GM21447 (cell line): ENCODE measurements around the gene FNIP1.
"Not testable (repeated sequence)": the region's sequence is repeated elsewhere in the genome, so short reads cannot be mapped to it uniquely, and the experiment has no call there.

ENCODE experiments used
- ATAC-seq: cut with Tn5 transposase; IDR thresholded peaks from one replicate; pipeline ENCODE4 v1.9.1; 2021; ENCODE audit not compliant: unreplicated experiment

The FNIP1 gene

DNA sequence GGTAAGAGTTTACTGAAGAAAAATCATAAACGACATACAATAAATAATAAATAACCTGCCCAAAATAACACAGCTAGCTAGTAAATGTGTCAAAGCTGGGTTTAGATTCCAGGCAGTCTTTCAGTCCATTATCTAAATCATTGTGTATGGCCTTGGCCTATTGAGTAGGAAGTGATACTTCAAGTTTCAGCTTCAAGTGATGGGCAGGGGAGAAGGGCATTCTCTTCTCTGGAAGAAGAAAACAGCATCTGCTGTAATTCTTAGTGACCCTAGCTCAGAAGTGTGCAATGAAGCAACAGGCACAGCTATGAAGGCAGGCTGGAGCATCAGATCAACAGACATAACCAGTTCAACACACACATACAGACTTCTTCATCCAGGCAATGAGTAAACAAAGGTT is 42.5 kb downstream of the FNIP1 start:
- no peak for ATAC-seq

- ATAC-seq, result no peak
Measured at GRCh38 chr5:131751506-131751905, 45.3 kb downstream of the FNIP1 start.

DNA sequence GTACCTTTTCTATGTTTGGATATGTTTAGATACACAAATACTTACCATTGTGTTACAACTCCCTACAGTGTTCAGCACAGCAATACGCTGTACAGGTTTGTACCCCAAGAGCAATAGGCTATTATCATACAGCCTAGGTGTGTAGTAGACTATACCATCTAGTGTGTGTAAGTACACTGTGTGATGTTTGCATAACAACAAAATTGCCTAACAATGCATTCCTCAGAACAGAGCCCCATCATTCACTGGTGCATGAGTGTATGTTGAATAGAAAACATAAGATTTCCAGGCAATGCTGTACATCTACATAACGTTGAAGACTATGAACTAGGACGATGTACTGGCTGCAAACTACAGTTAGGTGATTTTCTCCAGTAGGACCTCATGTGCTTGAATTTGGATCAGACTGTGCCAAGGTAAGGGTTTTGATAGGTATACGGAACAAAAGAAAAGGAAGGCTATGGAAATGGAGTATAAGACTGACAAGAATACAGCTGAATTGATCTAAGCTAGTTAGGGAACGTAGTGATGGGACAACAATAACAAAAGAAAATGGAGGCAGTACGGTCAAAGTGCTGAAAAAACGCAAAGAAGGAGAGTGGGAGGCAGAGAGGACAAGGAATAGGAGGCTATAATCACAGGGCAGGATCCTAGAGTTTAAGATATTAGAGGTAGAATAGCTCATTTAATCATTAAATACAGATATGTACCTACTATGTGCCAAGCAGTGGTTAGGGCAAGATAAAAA is 46.9 kb downstream of the FNIP1 start:
- no peak for ATAC-seq

GRCh38 chr5:131749138-131749537 is 47.7 kb downstream of the FNIP1 start:
- no peak for ATAC-seq

GRCh38 chr5:131747180-131748105 is 49.4 kb downstream of the FNIP1 start:
- peak; percentile 89 for ATAC-seq

- no peak for ATAC-seq
Measured at GRCh38 chr5:131746423-131746822, 50.4 kb downstream of the FNIP1 start.

DNA sequence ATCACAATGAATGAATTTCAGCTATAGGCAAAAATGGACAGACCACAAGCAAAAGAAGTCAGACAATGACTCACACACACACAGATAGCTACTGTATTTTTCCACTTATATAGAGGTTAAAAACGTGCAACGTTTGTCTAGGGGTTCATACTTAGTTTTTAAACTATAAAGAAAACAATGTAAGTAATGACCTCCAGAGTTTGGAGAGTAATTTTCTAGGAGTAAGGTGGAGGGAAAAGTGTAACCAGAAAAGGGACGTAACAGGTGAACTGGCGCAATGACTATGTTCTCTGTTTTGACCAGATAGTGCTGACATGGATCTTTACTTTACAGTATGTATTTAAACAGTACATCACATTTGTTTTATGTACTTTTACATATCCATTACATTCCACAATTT is 51.1 kb downstream of the FNIP1 start:
- ATAC-seq, result no peak

- ATAC-seq, result no peak
Measured at GRCh38 chr5:131745155-131745554, 51.7 kb downstream of the FNIP1 start.

DNA sequence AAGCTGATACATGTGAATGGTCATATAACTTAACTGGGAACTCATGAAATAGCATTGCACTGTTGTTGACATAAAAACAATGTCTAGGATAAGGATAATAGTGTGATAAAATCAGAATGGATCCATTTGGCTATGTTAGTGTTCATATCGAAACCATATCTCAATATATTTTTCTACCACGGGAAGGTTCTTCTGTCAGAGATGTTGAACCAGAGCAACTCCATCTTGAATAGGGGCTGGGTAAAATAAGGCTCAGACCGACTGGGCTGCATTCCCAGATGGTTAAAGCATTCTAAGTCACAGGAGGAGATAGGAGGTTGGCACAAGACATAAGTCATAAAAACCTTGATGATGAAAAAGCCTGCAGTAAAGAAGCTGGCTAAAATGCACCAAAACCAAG is 56.3 kb downstream of the FNIP1 start:
- no peak for ATAC-seq

GRCh38 chr5:131735393-131735792 is 61.4 kb downstream of the FNIP1 start:
- no peak for ATAC-seq

DNA sequence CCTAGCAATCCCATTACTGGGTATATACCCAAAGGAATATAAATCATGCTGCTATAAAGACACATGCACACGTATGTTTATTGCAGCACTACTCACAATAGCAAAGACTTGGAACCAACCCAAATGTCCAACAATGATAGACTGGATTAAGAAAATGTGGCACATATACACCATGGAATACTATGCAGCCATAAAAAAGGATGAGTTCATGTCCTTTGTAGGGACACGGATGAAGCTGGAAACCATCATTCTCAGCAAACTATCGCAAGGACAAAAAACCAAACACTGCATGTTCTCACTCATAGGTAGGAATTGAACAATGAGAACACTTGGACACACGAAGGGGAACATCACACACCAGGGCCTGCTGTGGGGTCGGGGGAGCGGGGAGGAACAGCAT is 61.9 kb downstream of the FNIP1 start:
- ATAC-seq, result not testable (repeated sequence)

GRCh38 chr5:131729292-131729691 is 67.5 kb downstream of the FNIP1 start:
- not testable (repeated sequence) for ATAC-seq

GRCh38 chr5:131724089-131724488 is 72.7 kb downstream of the FNIP1 start:
- not testable (repeated sequence) for ATAC-seq

DNA sequence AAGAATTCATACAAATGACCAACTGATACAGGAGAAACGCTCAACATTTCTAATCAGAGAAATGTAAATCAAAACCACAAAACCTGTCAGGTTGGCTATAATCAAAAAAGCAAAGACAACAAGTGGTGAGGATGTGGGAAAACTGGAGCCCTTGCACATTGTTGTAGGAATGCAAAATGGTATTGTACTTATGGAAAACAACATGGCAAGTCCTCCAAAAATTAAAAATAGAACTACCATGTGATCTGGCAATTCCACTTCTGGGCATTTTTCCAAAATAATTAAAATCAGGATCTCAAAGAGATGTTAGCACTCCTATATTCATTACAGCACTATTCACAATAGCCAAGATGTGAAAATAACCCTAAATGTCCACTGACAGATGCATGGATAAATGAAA is 76.1 kb downstream of the FNIP1 start:
- no peak for ATAC-seq

- ATAC-seq, result no peak
Measured at GRCh38 chr5:131719564-131719963, 77.3 kb downstream of the FNIP1 start.

DNA sequence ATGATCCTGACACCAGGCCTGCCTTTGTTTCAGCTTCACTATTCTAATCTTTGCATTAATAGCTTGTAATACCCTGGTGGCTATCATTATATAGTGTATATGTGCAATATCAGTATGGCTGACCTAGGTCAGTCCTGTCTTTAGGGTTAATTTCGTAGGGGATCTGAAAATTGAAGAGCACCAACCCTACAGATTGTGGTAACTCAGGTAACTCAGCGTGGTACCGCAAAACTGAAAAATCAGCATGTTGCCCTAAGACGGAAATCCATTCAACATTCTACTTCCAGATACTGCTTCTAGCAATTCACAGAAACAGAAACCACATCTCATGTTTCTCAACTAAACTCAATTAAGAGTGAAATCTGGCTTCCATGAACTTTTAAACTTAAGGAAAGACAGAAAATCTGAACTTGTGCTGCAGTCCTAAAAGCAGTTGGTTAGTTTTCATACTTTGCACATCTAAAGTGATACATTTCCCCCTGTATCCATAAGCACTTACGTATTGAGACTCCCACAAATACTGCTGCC is 78.3 kb downstream of the FNIP1 start:
- no peak for ATAC-seq

GRCh38 chr5:131717164-131717563 is 79.7 kb downstream of the FNIP1 start:
- ATAC-seq, result not testable (repeated sequence)

GRCh38 chr5:131716650-131717049 is 80.2 kb downstream of the FNIP1 start:
- no peak for ATAC-seq

- ATAC-seq, result no peak
Measured at GRCh38 chr5:131710391-131710790, 86.4 kb downstream of the FNIP1 start.

DNA sequence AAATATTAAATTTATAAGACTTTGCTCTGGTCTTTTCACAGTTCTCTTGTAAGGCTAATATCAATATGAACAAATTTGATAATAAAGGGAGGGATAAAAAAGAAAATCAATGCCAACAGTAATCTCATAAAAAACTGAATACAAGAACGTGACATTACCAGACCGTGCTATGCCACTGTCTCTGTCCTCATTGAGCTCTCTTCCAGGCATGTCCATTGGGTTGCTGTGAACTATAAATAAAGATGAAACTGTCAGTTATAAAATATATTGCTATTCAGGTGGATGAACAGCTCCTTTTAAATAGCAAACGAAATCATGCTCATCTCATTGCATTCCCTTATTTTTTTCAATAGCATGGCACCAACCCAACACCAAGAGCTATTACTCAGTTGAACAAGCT is 87.8 kb downstream of the FNIP1 start:
- ATAC-seq, result no peak

- ATAC-seq, result no peak
Measured at GRCh38 chr5:131706281-131706680, 90.5 kb downstream of the FNIP1 start.

DNA sequence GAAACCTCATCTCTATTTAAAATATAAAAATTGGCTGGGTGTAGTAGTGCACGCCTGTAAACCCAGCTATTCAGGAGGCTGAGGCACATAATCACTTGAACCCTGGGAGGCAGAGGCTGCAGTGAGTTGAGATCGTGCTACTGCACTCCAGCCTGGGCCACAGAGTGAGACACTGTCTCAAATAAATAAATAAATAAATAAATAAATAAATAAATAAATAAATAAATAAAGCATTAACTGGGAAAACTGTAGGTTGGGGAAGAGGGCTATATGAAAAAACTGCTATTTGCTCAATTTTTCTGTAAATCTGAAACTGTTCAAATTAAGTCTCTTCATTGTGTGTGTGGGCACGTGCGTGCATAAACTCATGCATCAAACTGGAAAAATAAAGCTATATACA is 101.9 kb downstream of the FNIP1 start:
- no peak for ATAC-seq
